ENCODE measurements around the gene IRF2BP2. TPM values are rescaled to one million over a fixed set of nuclear protein-coding genes. Genes with fewer than 3 reads are reported as not detected.

The IRF2BP2 gene
- total and polyA plus RNA-seq, 2 experiments from 2014 or later: 68.2 to 135 TPM

DNA sequence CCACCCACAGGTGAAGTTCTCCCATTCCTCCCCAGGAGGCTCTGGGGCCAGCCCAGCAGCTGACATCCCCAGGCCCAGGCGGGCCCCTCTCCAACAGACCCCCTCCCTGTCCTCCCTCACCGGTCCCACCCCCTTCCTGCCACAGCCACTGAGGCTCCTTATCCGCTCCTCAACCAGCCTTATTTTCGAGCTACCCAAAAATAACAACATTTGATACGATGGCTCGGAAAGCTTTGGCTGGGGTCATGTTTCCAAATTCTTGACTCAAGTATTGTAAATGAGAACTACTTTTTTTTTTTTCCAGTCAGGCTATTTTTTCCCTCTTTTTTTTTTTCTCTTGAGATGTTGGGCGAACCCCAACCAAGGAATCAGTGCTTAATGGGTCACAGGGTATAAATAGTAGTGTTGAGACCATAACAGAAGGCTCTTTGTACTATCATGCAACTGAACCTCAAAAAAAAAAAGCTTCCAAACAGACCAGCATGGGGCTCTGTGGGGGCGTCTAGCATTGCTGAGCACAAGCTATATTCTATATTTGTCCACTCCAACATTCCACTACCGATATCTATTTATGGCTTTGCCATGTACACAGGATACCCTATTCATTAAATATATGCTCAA is 27.2 kb downstream of the IRF2BP2 start:
- Histone ChIP-seq H3K9me3 (ENCODE audit: low read depth) (no peaks in the 10 kb centered on the region), H3K27me3 (no peaks in the 10 kb centered on the region), H4K20me1 (ENCODE audit: insufficient read depth, poor library complexity, severe bottlenecking) (no peaks in the 10 kb centered on the region), H3K27ac (no peak overlapping the region), H3K4me1 (ENCODE audit: insufficient read depth) (no peaks in the 10 kb centered on the region), H3K9me2 (replicated peaks; ENCODE audit: insufficient read depth) (no peaks in the 10 kb centered on the region), H3K36me3 (replicated peaks; ENCODE audit: insufficient read depth, low read depth) (no peaks in the 10 kb centered on the region), H3K4me2 (no peak overlapping the region), H2AFZ (no peak overlapping the region), H3K79me2 (no peaks in the 10 kb centered on the region), H3K4me3 (no peak overlapping the region)
- WGBS (ENCODE audit: low lambda C conversion rate, missing lambda C conversion rate): 85% methylated on average over 9 of the region's 9 CpGs
- TF ChIP-seq, protein P1, sequence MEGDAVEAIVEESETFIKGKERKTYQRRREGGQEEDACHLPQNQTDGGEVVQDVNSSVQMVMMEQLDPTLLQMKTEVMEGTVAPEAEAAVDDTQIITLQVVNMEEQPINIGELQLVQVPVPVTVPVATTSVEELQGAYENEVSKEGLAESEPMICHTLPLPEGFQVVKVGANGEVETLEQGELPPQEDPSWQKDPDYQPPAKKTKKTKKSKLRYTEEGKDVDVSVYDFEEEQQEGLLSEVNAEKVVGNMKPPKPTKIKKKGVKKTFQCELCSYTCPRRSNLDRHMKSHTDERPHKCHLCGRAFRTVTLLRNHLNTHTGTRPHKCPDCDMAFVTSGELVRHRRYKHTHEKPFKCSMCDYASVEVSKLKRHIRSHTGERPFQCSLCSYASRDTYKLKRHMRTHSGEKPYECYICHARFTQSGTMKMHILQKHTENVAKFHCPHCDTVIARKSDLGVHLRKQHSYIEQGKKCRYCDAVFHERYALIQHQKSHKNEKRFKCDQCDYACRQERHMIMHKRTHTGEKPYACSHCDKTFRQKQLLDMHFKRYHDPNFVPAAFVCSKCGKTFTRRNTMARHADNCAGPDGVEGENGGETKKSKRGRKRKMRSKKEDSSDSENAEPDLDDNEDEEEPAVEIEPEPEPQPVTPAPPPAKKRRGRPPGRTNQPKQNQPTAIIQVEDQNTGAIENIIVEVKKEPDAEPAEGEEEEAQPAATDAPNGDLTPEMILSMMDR (IDR thresholded peaks at IDR 0.05; ENCODE audit: poor library complexity): no peak
- TF ChIP-seq EZH2 (IDR thresholded peaks at IDR 0.05; ENCODE audit: borderline replicate concordance) (no peak), EZH2phosphoT487 (IDR thresholded peaks at IDR 0.05; ENCODE audit: low read depth, severe bottlenecking, unreplicated experiment) (no peak)
- no peak for DNase-seq (ENCODE audit: low spot score)

GRCh38 chr1:234582186-234582585 is 27.8 kb downstream of the IRF2BP2 start:
- no peak for TF ChIP-seq EZH2 (IDR thresholded peaks at IDR 0.05; ENCODE audit: borderline replicate concordance)
- TF ChIP-seq EZH2phosphoT487 (IDR thresholded peaks at IDR 0.05; ENCODE audit: low read depth, severe bottlenecking, unreplicated experiment): no peak
- TF ChIP-seq, protein P1 (IDR thresholded peaks at IDR 0.05; ENCODE audit: poor library complexity): no peak
- no peak for DNase-seq (ENCODE audit: low spot score)
- Histone ChIP-seq H3K79me2 (no peaks in the 10 kb centered on the region), H3K9me2 (replicated peaks; ENCODE audit: insufficient read depth) (no peaks in the 10 kb centered on the region), H3K27ac (no peak overlapping the region), H3K9me3 (ENCODE audit: low read depth) (no peaks in the 10 kb centered on the region), H4K20me1 (ENCODE audit: insufficient read depth, poor library complexity, severe bottlenecking) (no peaks in the 10 kb centered on the region), H3K27me3 (no peaks in the 10 kb centered on the region), H2AFZ (no peak overlapping the region), H3K4me3 (no peak overlapping the region), H3K4me1 (ENCODE audit: insufficient read depth) (no peaks in the 10 kb centered on the region), H3K4me2 (no peak overlapping the region), H3K36me3 (replicated peaks; ENCODE audit: insufficient read depth, low read depth) (no peaks in the 10 kb centered on the region)
- 92% methylated on average over 8 of the region's 8 CpGs for WGBS (ENCODE audit: low lambda C conversion rate, missing lambda C conversion rate)

GRCh38 chr1:234581063-234581714 is 28.8 kb downstream of the IRF2BP2 start:
- no peaks in the 10 kb centered on the region for H3K9me3 ChIP-seq (ENCODE audit: low read depth)
- no peak for DNase-seq (ENCODE audit: low spot score)
- WGBS (ENCODE audit: low lambda C conversion rate, missing lambda C conversion rate): 94% methylated on average over 7 of the region's 7 CpGs
- H4K20me1 ChIP-seq (ENCODE audit: insufficient read depth, poor library complexity, severe bottlenecking): no peaks in the 10 kb centered on the region
- H3K36me3 ChIP-seq (replicated peaks; ENCODE audit: insufficient read depth, low read depth): no peaks in the 10 kb centered on the region
- no peak overlapping the region for H3K4me2 ChIP-seq
- H2AFZ ChIP-seq: no peak overlapping the region
- no peaks in the 10 kb centered on the region for H3K4me1 ChIP-seq (ENCODE audit: insufficient read depth)
- no peak overlapping the region for H3K4me3 ChIP-seq
- no peak for TF ChIP-seq EZH2phosphoT487 (IDR thresholded peaks at IDR 0.05; ENCODE audit: low read depth, severe bottlenecking, unreplicated experiment)
- H3K9me2 ChIP-seq (replicated peaks; ENCODE audit: insufficient read depth): no peaks in the 10 kb centered on the region
- no peak overlapping the region for H3K27ac ChIP-seq
- H3K79me2 ChIP-seq: no peaks in the 10 kb centered on the region
- no peaks in the 10 kb centered on the region for H3K27me3 ChIP-seq

GRCh38 chr1:234579967-234580366 is 30.0 kb downstream of the IRF2BP2 start:
- no peak for DNase-seq (ENCODE audit: low spot score)
- H3K79me2 ChIP-seq: no peaks in the 10 kb centered on the region
- TF ChIP-seq, protein P1 (IDR thresholded peaks at IDR 0.05; ENCODE audit: poor library complexity): peak; percentile 6
- TF ChIP-seq EZH2 (IDR thresholded peaks at IDR 0.05; ENCODE audit: borderline replicate concordance): no peak
- TF ChIP-seq EZH2phosphoT487 (IDR thresholded peaks at IDR 0.05; ENCODE audit: low read depth, severe bottlenecking, unreplicated experiment): no peak

More at GRCh38 chr1:234579967-234580366, 30.0 kb downstream of the IRF2BP2 start:
- Histone ChIP-seq H3K4me2 (no peak overlapping the region), H3K9me2 (replicated peaks; ENCODE audit: insufficient read depth) (no peaks in the 10 kb centered on the region), H2AFZ (no peak overlapping the region), H3K27ac (no peak overlapping the region), H3K27me3 (no peaks in the 10 kb centered on the region), H3K4me1 (ENCODE audit: insufficient read depth) (no peaks in the 10 kb centered on the region), H3K36me3 (replicated peaks; ENCODE audit: insufficient read depth, low read depth) (no peaks in the 10 kb centered on the region), H3K9me3 (ENCODE audit: low read depth) (no peaks in the 10 kb centered on the region), H4K20me1 (ENCODE audit: insufficient read depth, poor library complexity, severe bottlenecking) (no peaks in the 10 kb centered on the region), H3K4me3 (no peak overlapping the region)
